Activated T-helper 2 cell treated with anti-CD3 and anti-CD28 coated beads, Interferon-gamma antibody, Interleukin-2, Interleukin-4, amounts not matched to agents 10 μg/mL and 5 μg/mL and 100 μg/mL, durations not matched to agents 14 hours and 24 hours and 36 hours (primary cell): ENCODE results near the gene COQ4. TPM values are rescaled to one million over a fixed set of nuclear protein-coding genes. Genes with fewer than 3 reads are reported as not detected.
"Not testable (repeated sequence)": the region's sequence is repeated elsewhere in the genome, so short reads cannot be mapped to it uniquely, and the experiment has no call there.

Experiments
- DNase-seq: peaks from one replicate; pipeline ENCODE4 v3.0.0; 2021; ENCODE audit warnings: low spot score
- H3K27ac Mint-ChIP-seq: one replicate; pipeline ENCODE4 v1.8.0; 2021; ENCODE audit warnings: mixed read lengths
- H3K27me3 Mint-ChIP-seq: one replicate; pipeline ENCODE4 v1.8.0; 2021; ENCODE audit warnings: low read depth, mixed read lengths
- H3K36me3 Mint-ChIP-seq: one replicate; pipeline ENCODE4 v1.8.0; 2021; ENCODE audit warnings: low read depth, mixed read lengths
- H3K4me1 Mint-ChIP-seq: one replicate; pipeline ENCODE4 v1.8.0; 2021; ENCODE audit warnings: low read depth, mixed read lengths
- H3K4me3 Mint-ChIP-seq: one replicate; pipeline ENCODE4 v1.8.0; 2021; ENCODE audit warnings: low read depth, mild to moderate bottlenecking, moderate library complexity, mixed read lengths
- H3K9me3 Mint-ChIP-seq: one replicate; pipeline ENCODE4 v1.8.0; 2021; ENCODE audit warnings: mixed read lengths
- intact Hi-C: fragments of 100-400 bp; cut with micrococcal nuclease; formaldehyde crosslinking; loops from one replicate; pipeline ENCODE4 v1.15.1; 2023
- total RNA-seq: library from RNA; stranded (reverse); gene quantifications from 2 replicates; pipeline ENCODE4 v1.2.3, GENCODE V29; 2022

Gene COQ4
- total RNA-seq, 1 donor from 2014 or later: 49.6 TPM

DNA sequence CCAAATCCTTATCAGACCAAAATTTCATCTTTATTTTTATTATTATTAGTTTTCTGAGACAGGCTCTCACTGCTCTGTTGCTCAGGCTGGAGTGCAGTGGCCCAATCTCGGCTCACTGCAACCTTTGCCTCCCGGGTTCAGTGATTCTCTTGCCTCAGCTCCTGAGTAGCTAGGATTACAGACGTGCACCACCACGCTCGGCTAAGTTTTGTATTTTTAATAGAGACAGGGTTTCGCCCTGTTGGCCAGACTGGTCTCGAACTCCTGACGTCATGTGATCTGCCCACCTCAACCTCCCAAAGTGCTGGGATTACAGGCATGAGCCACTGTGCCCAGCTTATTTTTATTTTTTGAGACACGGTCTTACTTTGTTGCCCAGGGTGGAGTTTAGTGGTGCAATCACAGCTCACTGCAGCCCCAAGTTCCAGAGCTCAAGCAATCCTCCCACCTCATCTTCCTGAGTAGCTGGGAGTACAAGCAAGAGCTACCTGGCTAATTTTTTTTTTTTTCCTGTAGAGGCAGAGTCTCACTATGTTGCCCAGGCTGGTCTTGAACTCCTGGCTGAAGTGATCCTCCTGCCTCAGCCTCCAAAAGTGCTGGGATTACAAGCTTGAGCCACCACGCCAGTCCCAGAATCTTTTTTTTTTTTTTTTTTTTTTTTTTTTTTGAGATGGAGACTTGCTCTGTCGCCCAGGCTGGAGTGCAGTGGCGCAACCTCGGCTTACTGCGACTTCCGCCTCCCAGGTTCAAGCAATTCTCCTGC is 16.4 kb downstream of the COQ4 start:
- H3K4me1 Mint-ChIP-seq, H3K36me3 Mint-ChIP-seq, H3K27me3 Mint-ChIP-seq, intact Hi-C loops, H3K9me3 Mint-ChIP-seq, DNase-seq: not testable (repeated sequence)
- Mint-ChIP-seq H3K4me3 (peak overlapping the region; percentile 89), H3K27ac (peak overlapping the region; percentile 89)

DNA sequence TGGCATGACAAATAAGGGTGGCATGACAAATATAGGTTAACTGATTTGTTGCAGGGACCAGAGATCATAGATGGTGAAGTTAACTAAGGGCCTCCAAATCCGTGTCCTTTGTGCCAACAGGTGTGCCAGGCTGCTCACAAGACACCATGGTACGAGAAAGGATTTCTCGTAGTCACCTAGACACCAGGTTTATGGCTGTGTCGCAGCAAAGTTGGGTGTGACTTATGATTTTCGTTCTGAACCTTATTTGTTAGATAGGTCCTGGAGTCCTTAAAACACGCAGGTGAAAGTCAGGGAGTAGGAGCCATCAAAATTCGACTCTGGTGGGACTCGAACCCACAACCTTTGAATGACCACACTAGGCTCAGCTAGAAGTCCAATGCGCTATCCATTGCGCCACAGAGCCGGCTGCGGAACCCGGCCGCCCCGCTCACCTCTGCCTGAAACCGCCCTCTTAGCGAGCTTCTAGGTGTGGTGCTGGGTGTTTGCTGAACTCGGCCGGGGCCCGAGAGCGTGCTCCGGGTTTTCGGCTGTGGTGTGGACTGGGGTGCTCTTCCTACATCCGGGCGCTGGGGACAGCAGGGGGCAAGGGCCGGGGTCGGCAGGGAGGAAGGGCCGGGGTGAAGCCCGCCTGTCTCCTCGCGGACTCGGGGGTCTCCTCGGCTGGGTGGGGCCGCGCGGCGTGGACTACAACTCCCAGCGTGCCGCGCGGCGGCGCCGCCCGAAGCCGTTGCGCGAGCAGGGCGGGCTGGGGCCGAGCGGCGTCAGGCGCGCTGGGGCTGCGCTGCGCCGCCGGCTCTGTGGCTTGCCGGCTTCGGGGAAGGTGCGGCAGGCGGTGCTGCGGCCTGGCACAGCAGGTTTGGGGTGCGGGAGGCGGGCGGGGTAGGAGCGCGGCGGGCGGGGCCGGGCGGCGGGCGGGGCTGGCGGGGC is 17.4 kb downstream of the COQ4 start, which contains the start of gene SLC27A4:
Gene SLC27A4, plus strand, starts transcription at position 767 of the 930 bp plus-strand sequence. CDS start 2,606 bp downstream, outside the sequence.
- H3K9me3 Mint-ChIP-seq: no peaks in the 10 kb centered on the region
- H3K36me3 Mint-ChIP-seq: peaks cover 14% of the 10 kb centered on the region
- intact Hi-C loops: loop anchor here (1.0 to 5.0 kb wide), 3 partner anchors 18 to 148 kb away; partner anchors contain the start of genes CIZ1, COQ4, GOLGA2 and SWI5
- peak within 1 kb of the TSS; percentile 89 for H3K27ac Mint-ChIP-seq
- peak within 1 kb of the TSS; percentile 89 for H3K4me3 Mint-ChIP-seq
- H3K27me3 Mint-ChIP-seq: no peaks in the 10 kb centered on the region
- peak; percentile 81 for DNase-seq
- peaks cover 7% of the 10 kb centered on the region for H3K4me1 Mint-ChIP-seq

DNA sequence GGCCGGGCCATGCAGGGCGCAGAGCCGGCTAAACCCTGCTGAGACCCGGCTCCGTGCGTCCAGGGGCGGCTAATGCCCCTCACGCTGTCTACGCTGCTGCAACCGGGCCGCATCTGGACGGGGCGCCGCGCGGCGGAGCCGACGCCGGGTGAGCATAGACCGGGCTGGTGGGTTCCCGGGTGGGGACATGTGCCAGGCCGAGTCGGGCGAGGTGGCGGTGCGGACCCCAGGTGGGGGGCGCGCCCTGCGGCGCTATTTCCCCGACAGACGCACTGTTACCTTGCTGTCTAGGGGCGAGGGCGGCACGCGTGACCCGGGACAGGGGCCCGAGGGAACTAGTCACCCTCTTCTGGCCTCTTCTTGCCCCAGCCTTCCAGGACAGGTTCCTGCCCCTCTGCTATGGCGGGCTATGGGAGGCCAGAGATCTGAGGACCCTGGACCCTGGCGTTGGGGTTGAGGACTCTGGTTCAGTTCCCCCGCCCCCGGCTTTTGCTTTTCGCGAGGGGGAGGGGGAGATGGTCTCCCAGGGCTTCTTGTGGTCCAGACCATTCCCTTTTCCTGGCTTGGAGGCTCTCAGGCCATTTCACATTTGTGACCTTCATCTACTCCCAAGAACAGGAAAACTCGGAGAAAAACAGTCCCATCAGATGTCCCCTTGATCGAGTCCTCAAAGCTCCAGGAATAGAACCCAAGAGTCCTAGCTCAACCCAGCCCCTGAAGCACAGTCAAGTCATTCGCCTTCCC is 18.2 kb downstream of the COQ4 start:
- H3K36me3 Mint-ChIP-seq: peaks cover 14% of the 10 kb centered on the region
- peaks cover 7% of the 10 kb centered on the region for H3K4me1 Mint-ChIP-seq
- peak overlapping the region; percentile 89 for H3K4me3 Mint-ChIP-seq
- no peaks in the 10 kb centered on the region for H3K27me3 Mint-ChIP-seq
- peak overlapping the region; percentile 81 for H3K27ac Mint-ChIP-seq
- no peak for DNase-seq
- H3K9me3 Mint-ChIP-seq: no peaks in the 10 kb centered on the region
- intact Hi-C loops: loop anchor here (1.0 to 5.0 kb wide), 4 partner anchors 19 to 149 kb away; partner anchors contain the start of genes CIZ1, COQ4, GOLGA2 and SWI5

DNA sequence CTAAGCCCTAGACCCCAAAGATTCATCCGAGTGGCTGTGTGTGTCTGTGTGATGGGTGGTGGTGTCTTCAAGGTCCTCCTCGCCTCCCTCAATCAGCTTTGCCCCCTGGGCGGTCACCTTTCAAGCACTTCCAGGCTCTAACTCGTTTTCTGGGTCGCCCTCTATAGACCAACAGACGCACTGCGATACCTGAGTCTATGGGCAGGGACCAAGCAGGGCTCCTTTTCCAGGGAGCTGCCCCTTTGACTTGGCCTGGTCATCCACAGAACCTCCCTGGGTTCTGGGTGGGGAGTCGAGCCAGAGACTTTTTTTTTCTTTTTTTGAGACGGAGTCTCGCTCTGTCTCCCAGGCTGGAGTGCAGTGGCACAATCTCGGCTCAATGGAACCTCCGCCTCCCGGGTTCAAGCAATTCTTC is 18.8 kb downstream of the COQ4 start:
- DNase-seq: peak; percentile 68
- peak overlapping the region; percentile 89 for H3K4me3 Mint-ChIP-seq
- H3K36me3 Mint-ChIP-seq: peaks cover 14% of the 10 kb centered on the region
- H3K4me1 Mint-ChIP-seq: peaks cover 7% of the 10 kb centered on the region
- peak overlapping the region; percentile 81 for H3K27ac Mint-ChIP-seq
- intact Hi-C loops: loop anchor here (1.0 to 5.0 kb wide), 2 partner anchors 46 to 149 kb away; partner anchors contain the start of gene CIZ1
- no peaks in the 10 kb centered on the region for H3K9me3 Mint-ChIP-seq
- no peaks in the 10 kb centered on the region for H3K27me3 Mint-ChIP-seq

DNA sequence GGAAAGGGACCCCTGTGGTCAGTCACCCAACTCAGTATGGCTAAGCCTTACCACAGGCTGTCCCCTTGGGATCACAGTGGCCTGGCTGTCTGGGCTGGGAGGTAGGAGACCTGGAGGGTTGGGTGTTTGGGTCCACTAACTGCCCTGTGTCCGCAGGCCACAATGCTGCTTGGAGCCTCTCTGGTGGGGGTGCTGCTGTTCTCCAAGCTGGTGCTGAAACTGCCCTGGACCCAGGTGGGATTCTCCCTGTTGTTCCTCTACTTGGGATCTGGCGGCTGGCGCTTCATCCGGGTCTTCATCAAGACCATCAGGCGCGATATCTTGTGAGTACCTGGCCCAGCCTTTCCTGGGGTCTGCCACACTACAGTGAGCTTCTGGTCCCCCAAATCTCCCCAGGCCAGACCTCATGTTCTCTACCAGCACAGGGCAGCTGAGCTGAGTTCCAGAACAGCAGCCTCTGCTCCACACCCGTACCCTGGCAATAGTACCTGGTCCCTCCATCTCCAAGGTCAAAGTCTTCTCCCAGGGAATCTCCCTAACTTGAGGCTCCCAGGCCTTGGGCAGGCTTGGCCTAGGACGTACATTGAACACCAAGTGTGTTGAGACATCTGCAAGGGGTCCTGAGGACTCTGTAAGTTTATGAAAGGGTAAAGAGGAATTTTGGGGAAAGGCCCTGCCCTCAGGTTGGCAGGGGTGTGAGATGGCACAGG is 20.5 kb downstream of the COQ4 start:
- peaks cover 18% of the 10 kb centered on the region for H3K36me3 Mint-ChIP-seq

DNA sequence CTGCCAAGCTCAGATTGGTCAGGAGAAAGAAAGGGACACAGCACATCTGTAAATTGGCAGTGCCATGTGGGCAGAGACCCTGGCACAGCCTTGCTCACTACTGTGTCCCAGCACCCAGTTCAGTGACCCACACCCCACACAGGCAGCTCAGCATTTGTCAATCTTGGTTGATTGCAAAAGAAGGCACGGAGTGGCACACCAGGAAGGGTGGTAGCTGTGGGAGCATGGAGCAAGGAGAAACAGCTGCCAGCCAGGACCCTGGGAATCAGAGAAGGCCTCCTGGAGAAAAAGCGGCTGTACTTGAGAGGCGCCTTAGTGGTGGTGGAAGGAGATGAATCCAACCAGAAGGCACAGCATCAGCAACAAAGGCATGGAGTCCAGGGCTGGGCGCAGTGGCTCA is 21.2 kb downstream of the COQ4 start:
- Mint-ChIP-seq H3K27ac (no peak overlapping the region), H3K4me3 (no peak overlapping the region), H3K36me3 (peaks cover 21% of the 10 kb centered on the region), H3K9me3 (no peaks in the 10 kb centered on the region), H3K27me3 (no peaks in the 10 kb centered on the region), H3K4me1 (peaks cover 7% of the 10 kb centered on the region)
- DNase-seq: no peak
- intact Hi-C loops: loop anchor here (5.0 kb wide), 1 partner anchor 152 kb away; the partner anchor contains the start of gene CIZ1

More for the DNA sequence above, 20.5 kb downstream of the COQ4 start:
- Mint-ChIP-seq H3K4me1 (peaks cover 7% of the 10 kb centered on the region), H3K4me3 (no peak overlapping the region), H3K27ac (no peak overlapping the region), H3K9me3 (no peaks in the 10 kb centered on the region), H3K27me3 (no peaks in the 10 kb centered on the region)
- no peak for DNase-seq
- intact Hi-C loops: loop anchor here (5.0 kb wide), 1 partner anchor 151 kb away; the partner anchor contains the start of gene CIZ1

DNA sequence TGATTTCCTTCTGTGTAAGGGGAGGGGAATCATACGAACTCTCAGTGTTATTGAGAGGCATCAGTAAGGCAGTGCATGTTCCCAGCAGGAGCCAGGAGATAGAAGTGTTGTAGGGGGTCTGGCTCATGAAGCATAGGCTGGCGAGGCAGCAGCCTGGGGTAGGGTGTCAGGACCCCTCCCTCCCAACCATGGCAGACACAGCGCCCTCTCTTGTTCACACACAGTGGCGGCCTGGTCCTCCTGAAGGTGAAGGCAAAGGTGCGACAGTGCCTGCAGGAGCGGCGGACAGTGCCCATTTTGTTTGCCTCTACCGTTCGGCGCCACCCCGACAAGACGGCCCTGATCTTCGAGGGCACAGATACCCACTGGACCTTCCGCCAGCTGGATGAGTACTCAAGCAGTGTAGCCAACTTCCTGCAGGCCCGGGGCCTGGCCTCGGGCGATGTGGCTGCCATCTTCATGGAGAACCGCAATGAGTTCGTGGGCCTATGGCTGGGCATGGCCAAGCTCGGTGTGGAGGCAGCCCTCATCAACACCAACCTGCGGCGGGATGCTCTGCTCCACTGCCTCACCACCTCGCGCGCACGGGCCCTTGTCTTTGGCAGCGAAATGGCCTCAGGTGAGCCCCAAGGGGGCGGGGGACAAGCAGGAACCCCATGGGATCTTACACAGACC is 22.4 kb downstream of the COQ4 start:
- no peak for DNase-seq
- Mint-ChIP-seq H3K9me3 (no peaks in the 10 kb centered on the region), H3K36me3 (peaks cover 28% of the 10 kb centered on the region), H3K4me1 (peaks cover 4% of the 10 kb centered on the region), H3K27ac (no peak overlapping the region), H3K4me3 (no peak overlapping the region), H3K27me3 (no peaks in the 10 kb centered on the region)
- intact Hi-C loops: loop anchor here (5.0 kb wide), 1 partner anchor 153 kb away; the partner anchor contains the start of gene CIZ1

DNA sequence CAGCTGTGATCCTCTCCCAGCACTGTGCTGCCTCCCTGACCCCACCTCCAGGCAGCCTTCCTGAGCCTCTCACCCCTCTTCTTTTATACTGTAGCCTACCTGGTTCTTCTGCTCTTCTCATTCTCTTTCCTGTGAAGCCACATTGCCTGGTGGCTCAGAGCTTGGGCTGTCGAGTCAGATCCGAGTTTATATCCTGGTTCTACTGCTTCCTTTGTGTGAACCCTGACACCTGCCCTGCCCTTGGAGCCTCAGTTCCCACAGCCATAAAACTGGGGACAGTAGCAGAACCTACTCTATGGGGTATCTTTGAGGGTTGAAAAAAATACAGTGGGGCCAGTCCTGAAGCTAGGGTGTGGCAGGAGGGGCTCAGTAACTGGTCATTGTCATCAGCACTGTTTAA is 26.5 kb downstream of the COQ4 start:
- Mint-ChIP-seq H3K9me3 (no peaks in the 10 kb centered on the region), H3K4me3 (no peak overlapping the region), H3K36me3 (peaks cover 30% of the 10 kb centered on the region), H3K4me1 (no peaks in the 10 kb centered on the region), H3K27ac (no peak overlapping the region), H3K27me3 (no peaks in the 10 kb centered on the region)
- intact Hi-C loops: no loop called here
- DNase-seq: no peak

DNA sequence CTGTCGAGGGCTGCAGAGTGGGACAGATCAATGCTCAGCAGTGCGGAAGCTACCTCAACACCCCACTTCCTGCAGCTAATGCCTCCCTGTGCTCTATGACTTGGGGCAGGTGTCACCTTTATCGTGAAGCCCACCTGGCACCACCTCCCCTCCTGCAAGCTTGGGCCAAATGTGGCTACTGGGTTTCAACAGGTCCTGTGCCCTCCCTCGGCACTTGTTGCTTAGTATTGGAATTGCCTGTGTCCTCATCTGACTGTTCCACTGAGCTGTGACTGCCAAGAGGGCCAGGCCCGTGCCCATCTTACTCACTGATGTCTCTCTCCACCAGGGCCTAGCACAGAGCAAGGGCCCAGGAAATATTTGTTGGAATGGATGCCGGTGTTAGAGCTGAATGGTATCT is 27.1 kb downstream of the COQ4 start:
- no peak for DNase-seq
- Mint-ChIP-seq H3K4me1 (no peaks in the 10 kb centered on the region), H3K27me3 (no peaks in the 10 kb centered on the region), H3K9me3 (no peaks in the 10 kb centered on the region), H3K27ac (no peak overlapping the region), H3K4me3 (no peak overlapping the region), H3K36me3 (peaks cover 30% of the 10 kb centered on the region)
- intact Hi-C loops: no loop called here

DNA sequence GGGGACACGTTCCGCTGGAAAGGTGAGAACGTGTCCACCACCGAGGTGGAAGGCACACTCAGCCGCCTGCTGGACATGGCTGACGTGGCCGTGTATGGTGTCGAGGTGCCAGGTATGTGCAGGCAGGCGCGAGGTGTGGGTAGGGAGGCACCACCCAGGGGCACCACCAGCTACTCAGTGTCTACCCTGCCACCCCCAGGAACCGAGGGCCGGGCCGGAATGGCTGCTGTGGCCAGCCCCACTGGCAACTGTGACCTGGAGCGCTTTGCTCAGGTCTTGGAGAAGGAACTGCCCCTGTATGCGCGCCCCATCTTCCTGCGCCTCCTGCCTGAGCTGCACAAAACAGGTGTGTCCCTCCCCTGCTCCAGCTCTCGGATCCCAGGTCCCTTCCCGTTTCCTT is 32.8 kb downstream of the COQ4 start:
- no peaks in the 10 kb centered on the region for H3K27me3 Mint-ChIP-seq
- no peak overlapping the region for H3K4me3 Mint-ChIP-seq
- H3K9me3 Mint-ChIP-seq: no peaks in the 10 kb centered on the region
- no peak overlapping the region for H3K27ac Mint-ChIP-seq
- H3K4me1 Mint-ChIP-seq: no peaks in the 10 kb centered on the region
- peaks cover 25% of the 10 kb centered on the region for H3K36me3 Mint-ChIP-seq
- intact Hi-C loops: no loop called here
- DNase-seq: no peak

DNA sequence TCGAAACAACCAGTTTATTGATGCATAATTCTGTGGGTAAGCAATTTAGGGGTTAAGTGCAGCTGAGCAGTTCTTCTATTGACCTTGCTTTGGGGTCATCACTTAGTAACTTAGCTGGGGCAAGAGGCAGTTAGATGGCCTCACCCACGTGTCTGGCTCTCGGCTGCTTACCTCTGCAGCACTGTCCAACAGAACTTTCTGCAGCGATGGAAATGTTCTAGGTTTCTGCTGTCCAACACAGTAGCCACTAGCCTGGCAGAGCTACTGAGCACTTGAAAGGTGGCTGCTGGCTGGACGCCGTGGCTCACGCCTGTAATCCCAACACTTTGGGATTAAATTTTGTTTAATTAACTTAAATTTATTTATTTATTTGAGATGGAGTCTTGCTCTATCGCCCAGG is 35.5 kb downstream of the COQ4 start:
- peaks cover 10% of the 10 kb centered on the region for H3K4me1 Mint-ChIP-seq
- H3K9me3 Mint-ChIP-seq: no peaks in the 10 kb centered on the region
- DNase-seq: no peak
- intact Hi-C loops: no loop called here
- H3K27me3 Mint-ChIP-seq: no peaks in the 10 kb centered on the region
- no peak overlapping the region for H3K4me3 Mint-ChIP-seq
- H3K36me3 Mint-ChIP-seq: peaks cover 19% of the 10 kb centered on the region
- no peak overlapping the region for H3K27ac Mint-ChIP-seq
